ENCODE results near the gene NBEA.

The NBEA gene

GRCh38 chr13:35502456-35502855 is 560.4 kb downstream of the NBEA start:
- ChIA-PET POLR2A (no interaction called here), CTCF (no interaction called here)
- H3K9me3 ChIP-seq (ENCODE audit: control insufficient read depth, insufficient read depth, low read depth, low read length): no peaks in the 10 kb centered on the region
- no peak overlapping the region for H3K4me3 ChIP-seq (ENCODE audit: low read depth, low read length)
- H3K27ac ChIP-seq (ENCODE audit: extremely low read depth, low read depth, low read length): no peak overlapping the region
- H3K36me3 ChIP-seq (ENCODE audit: control insufficient read depth in 2 of 2, insufficient read depth in 1 of 2, low read length in 2 of 2): no peaks in the 10 kb centered on the region
- peaks cover 22% of the 10 kb centered on the region for H3K4me1 ChIP-seq (ENCODE audit: control insufficient read depth, insufficient read depth, low read length)
- TF ChIP-seq MYNN (tag by site-specific recombination; IDR thresholded peaks at IDR 0.05; ENCODE audit: borderline replicate concordance): no peak
- TF ChIP-seq ZBTB8A (tag by site-specific recombination; IDR thresholded peaks at IDR 0.05): no peak
- no peak for TF ChIP-seq HOXA7 (CRISPR knock-in tag; IDR thresholded peaks at IDR 0.05; ENCODE audit: borderline replicate concordance)
- no peak for TF ChIP-seq ZFHX2 (tag by site-specific recombination; conservative IDR thresholded peaks at IDR 0.05)
- TF ChIP-seq ZNF211 (tag by site-specific recombination; IDR thresholded peaks at IDR 0.05; ENCODE audit: low read depth): no peak
- TF ChIP-seq GFI1B (tag by site-specific recombination; IDR thresholded peaks at IDR 0.05): no peak
- TF ChIP-seq ZBTB21 (tag by site-specific recombination; IDR thresholded peaks at IDR 0.05): no peak
- TF ChIP-seq GLIS2 (tag by site-specific recombination; IDR thresholded peaks at IDR 0.05): no peak
- no peak for TF ChIP-seq ZNF366 (tag by site-specific recombination; conservative IDR thresholded peaks at IDR 0.05)
- TF ChIP-seq INSM2 (tag by site-specific recombination; IDR thresholded peaks at IDR 0.05): no peak
- TF ChIP-seq SP3 (tag by site-specific recombination; IDR thresholded peaks at IDR 0.05): no peak
- no peak for TF ChIP-seq ZNF626 (tag by site-specific recombination; IDR thresholded peaks at IDR 0.05)
- no peak for TF ChIP-seq ZNF146 (tag by site-specific recombination; IDR thresholded peaks at IDR 0.05)
- no peak for TF ChIP-seq ZNF776 (tag by site-specific recombination; IDR thresholded peaks at IDR 0.05; ENCODE audit: borderline replicate concordance)
- no peak for TF ChIP-seq KLF16 (tag by site-specific recombination; IDR thresholded peaks at IDR 0.05)
- no peak for TF ChIP-seq KLF9 (tag by site-specific recombination; IDR thresholded peaks at IDR 0.05; ENCODE audit: low read depth)
- no peak for TF ChIP-seq ZNF174 (tag by site-specific recombination; IDR thresholded peaks at IDR 0.05)
- no peak for TF ChIP-seq ZNF112 (tag by site-specific recombination; IDR thresholded peaks at IDR 0.05)

GRCh38 chr13:35512271-35512920 is 570.3 kb downstream of the NBEA start:
- no peaks in the 10 kb centered on the region for H3K36me3 ChIP-seq (ENCODE audit: control insufficient read depth in 2 of 2, insufficient read depth in 1 of 2, low read length in 2 of 2)
- no peaks in the 10 kb centered on the region for H3K9me3 ChIP-seq (ENCODE audit: control insufficient read depth, insufficient read depth, low read depth, low read length)
- H3K4me3 ChIP-seq (ENCODE audit: low read depth, low read length): no peak overlapping the region
- no peaks in the 10 kb centered on the region for H3K4me1 ChIP-seq (ENCODE audit: control insufficient read depth, insufficient read depth, low read length)
- H3K27ac ChIP-seq (ENCODE audit: extremely low read depth, low read depth, low read length): no peak overlapping the region
- ChIA-PET CTCF (no interaction called here), POLR2A (no interaction called here)
- no peak for TF ChIP-seq ZNF629 (tag by site-specific recombination; IDR thresholded peaks at IDR 0.05)
- no peak for TF ChIP-seq ZSCAN30 (tag by site-specific recombination; IDR thresholded peaks at IDR 0.05)
- TF ChIP-seq ZNF639 (tag by site-specific recombination; IDR thresholded peaks at IDR 0.05): no peak
- no peak for TF ChIP-seq ZNF571 (tag by site-specific recombination; IDR thresholded peaks at IDR 0.05)
- TF ChIP-seq RBAK (tag by site-specific recombination; IDR thresholded peaks at IDR 0.05): no peak
- TF ChIP-seq ZBTB49 (tag by site-specific recombination; IDR thresholded peaks at IDR 0.05; ENCODE audit: low read depth): no peak
- TF ChIP-seq ZFHX2 (tag by site-specific recombination; conservative IDR thresholded peaks at IDR 0.05): no peak
- TF ChIP-seq ZNF324 (tag by site-specific recombination; IDR thresholded peaks at IDR 0.05): no peak
- no peak for TF ChIP-seq ZNF23 (tag by site-specific recombination; IDR thresholded peaks at IDR 0.05; ENCODE audit: borderline replicate concordance)
- TF ChIP-seq ZBTB10 (tag by site-specific recombination; IDR thresholded peaks at IDR 0.05): no peak
- TF ChIP-seq ZNF19 (tag by site-specific recombination; IDR thresholded peaks at IDR 0.05; ENCODE audit: low read depth): no peak
